AG04450 (cell line): ENCODE results near the gene GRIN2C. TPM values are rescaled to one million over a fixed set of nuclear protein-coding genes. Genes with fewer than 3 reads are reported as not detected.

Experiments used
- CTCF ChIA-PET: fragments of 300-600, 350-600 bp; formaldehyde crosslinking; extraction: SDS; loops from one replicate; lab custom pipeline; 2022; ENCODE audit warnings: antibody characterized with exemption, inconsistent platforms; lab: Charles Lee
- POLR2A ChIA-PET: fragments of 350-600 bp; formaldehyde crosslinking; extraction: SDS; loops from one replicate; lab custom pipeline; 2021; ENCODE audit warnings: antibody characterized with exemption, inconsistent platforms; lab: Yijun Ruan, JAX
- DNase-seq: peaks from one replicate; pipeline ENCODE4 v3.0.0-alpha.2; 2011; ENCODE audit warnings: low read depth, low spot score
- H3K27ac ChIP-seq: one replicate; pipeline ENCODE4 v1.5.1; 2012; ENCODE audit warnings: low read depth, low read length, control low read depth
- H3K27me3 ChIP-seq: one replicate; pipeline ENCODE4 v1.6.0; 2012; ENCODE audit warnings: low read length; ENCODE audit not compliant: control insufficient read depth, insufficient read depth
- H3K4me3 ChIP-seq: 2 replicates; pipeline ENCODE4 v1.5.1; 2011; ENCODE audit warnings: mild to moderate bottlenecking, low read depth, low read length, control low read depth
- H3K9me3 ChIP-seq: 2 replicates; pipeline ENCODE4 v1.5.1; 2012; ENCODE audit warnings: low read length; ENCODE audit not compliant: control insufficient read depth, insufficient read depth
- CTCF ChIP-seq: IDR thresholded peaks from 2 replicates; pipeline ENCODE4 v1.5.1; 2011; ENCODE audit warnings: low read depth, low read length, control low read depth, inconsistent platforms
- polyA plus RNA-seq: library from polyadenylated mRNA; depleted of rRNA; stranded (reverse); fragments of >200 nt; gene quantifications from 2 replicates; pipeline ENCODE4 v1.2.3, GENCODE V29; 2011

Gene GRIN2C
- polyA plus RNA-seq, 1 experiment = not detected

GRCh38 chr17:74799097-74799496 lies 60.6 kb downstream of the GRIN2C start:
- no peak overlapping the region for H3K27ac ChIP-seq
- CTCF ChIA-PET = interaction anchor here (0.6 to 1.2 kb wide), 2 partner anchors 8 to 26 kb away, joined by 3 to 4 read pairs; no protein-coding TSS in a partner anchor
- no peak for TF ChIP-seq CTCF
- H3K9me3 ChIP-seq = no peaks in the 10 kb centered on the region
- POLR2A ChIA-PET = no interaction called here
- no peak for DNase-seq
- no peak overlapping the region for H3K4me3 ChIP-seq
- no peaks in the 10 kb centered on the region for H3K27me3 ChIP-seq

- Histone ChIP-seq H3K9me3 (no peaks in the 10 kb centered on the region), H3K4me3 (no peak overlapping the region), H3K27me3 (no peaks in the 10 kb centered on the region), H3K27ac (no peak overlapping the region)
- TF ChIP-seq CTCF = no peak
- POLR2A ChIA-PET = no interaction called here
- DNase-seq = no peak
- CTCF ChIA-PET = interaction anchor here (0.6 to 1.4 kb wide), 4 partner anchors 26 to 67 kb away, joined by 3 to 6 read pairs (median 3); no protein-coding TSS in a partner anchor
Measured at GRCh38 chr17:74798239-74798707, 61.4 kb downstream of the GRIN2C start.

- Histone ChIP-seq H3K9me3 (no peaks in the 10 kb centered on the region), H3K4me3 (no peak overlapping the region), H3K27me3 (no peaks in the 10 kb centered on the region), H3K27ac (no peak overlapping the region)
- no peak for TF ChIP-seq CTCF
- ChIA-PET CTCF (interaction anchor here (1.0 to 1.4 kb wide), 3 partner anchors 45 to 67 kb away, joined by 3 to 6 read pairs (median 3); no protein-coding TSS in a partner anchor), POLR2A (no interaction called here)
- no peak for DNase-seq
Measured at GRCh38 chr17:74797824-74798223, 61.9 kb downstream of the GRIN2C start.

GRCh38 chr17:74796866-74797265 lies 62.8 kb downstream of the GRIN2C start:
- ChIA-PET POLR2A (no interaction called here), CTCF (no interaction called here)

More at GRCh38 chr17:74796866-74797265, 62.8 kb downstream of the GRIN2C start:
- DNase-seq = no peak
- Histone ChIP-seq H3K4me3 (no peak overlapping the region), H3K27ac (no peak overlapping the region), H3K27me3 (no peaks in the 10 kb centered on the region), H3K9me3 (no peaks in the 10 kb centered on the region)
- TF ChIP-seq CTCF = no peak
